Breast epithelium (tissue), 3 donors: Measurements from ENCODE around the gene HIPK2.

Experiments used
- POLR2A ChIP-seq: fragments of 450-650 bp; IDR thresholded peaks from one replicate; pipeline ENCODE4 v1.6.1; 2016; ENCODE audit warnings: antibody characterized with exemption, mild to moderate bottlenecking, moderate library complexity
- POLR2AphosphoS5 ChIP-seq, 3 donors: sonication (generic); formaldehyde crosslinking; IDR thresholded peaks; one replicate each; pipeline ENCODE4 v1.6.1; 2017; ENCODE audit warnings: antibody characterized with exemption in 3 of 3
- TF ChIP-seq, protein P1 (sequence below), 3 donors: fragments of 450-650 bp; IDR thresholded peaks; one replicate each; pipeline ENCODE4 v1.5.1; 2016 to 2017; ENCODE audit warnings: antibody characterized with exemption in 3 of 3, mild to moderate bottlenecking in 3 of 3, moderate library complexity in 3 of 3

GRCh38 chr7:139716156-139716942 lies 61.4 kb downstream of the HIPK2 start:
- TF ChIP-seq, protein P1, sequence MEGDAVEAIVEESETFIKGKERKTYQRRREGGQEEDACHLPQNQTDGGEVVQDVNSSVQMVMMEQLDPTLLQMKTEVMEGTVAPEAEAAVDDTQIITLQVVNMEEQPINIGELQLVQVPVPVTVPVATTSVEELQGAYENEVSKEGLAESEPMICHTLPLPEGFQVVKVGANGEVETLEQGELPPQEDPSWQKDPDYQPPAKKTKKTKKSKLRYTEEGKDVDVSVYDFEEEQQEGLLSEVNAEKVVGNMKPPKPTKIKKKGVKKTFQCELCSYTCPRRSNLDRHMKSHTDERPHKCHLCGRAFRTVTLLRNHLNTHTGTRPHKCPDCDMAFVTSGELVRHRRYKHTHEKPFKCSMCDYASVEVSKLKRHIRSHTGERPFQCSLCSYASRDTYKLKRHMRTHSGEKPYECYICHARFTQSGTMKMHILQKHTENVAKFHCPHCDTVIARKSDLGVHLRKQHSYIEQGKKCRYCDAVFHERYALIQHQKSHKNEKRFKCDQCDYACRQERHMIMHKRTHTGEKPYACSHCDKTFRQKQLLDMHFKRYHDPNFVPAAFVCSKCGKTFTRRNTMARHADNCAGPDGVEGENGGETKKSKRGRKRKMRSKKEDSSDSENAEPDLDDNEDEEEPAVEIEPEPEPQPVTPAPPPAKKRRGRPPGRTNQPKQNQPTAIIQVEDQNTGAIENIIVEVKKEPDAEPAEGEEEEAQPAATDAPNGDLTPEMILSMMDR (IDR thresholded peaks at IDR 0.05) = no peak
- TF ChIP-seq POLR2A = no peak
- no peak for TF ChIP-seq POLR2AphosphoS5 (IDR thresholded peaks at IDR 0.05)
